Measurements from ENCODE around the gene STXBP5L.

The STXBP5L gene

DNA sequence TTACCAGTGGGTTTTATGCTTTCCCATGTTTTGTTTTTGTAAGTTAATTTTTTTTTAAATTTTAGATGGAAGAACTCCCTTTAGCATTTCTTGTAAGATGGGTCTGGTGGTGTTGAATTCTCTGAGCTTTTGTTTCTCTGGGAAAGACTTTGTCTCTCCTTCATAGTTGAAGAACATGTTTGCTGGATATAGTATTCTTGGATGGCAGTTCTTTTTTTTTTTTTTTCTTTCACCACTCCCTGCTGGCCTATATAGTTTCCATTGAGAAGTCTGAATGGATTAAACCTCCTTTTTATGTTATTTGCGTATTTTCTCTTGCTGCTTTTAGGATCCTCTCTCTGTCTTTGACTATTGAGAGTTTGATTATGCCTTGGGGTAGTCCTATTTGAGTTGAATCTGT lies 18.1 kb downstream of the STXBP5L start:
- DNase-seq (ENCODE audit: low spot score) = no peak
- ChIA-PET POLR2A (ENCODE audit: low non-redundant PET) (no interaction called here), CTCF (no interaction called here)
- TF ChIP-seq, protein P1, sequence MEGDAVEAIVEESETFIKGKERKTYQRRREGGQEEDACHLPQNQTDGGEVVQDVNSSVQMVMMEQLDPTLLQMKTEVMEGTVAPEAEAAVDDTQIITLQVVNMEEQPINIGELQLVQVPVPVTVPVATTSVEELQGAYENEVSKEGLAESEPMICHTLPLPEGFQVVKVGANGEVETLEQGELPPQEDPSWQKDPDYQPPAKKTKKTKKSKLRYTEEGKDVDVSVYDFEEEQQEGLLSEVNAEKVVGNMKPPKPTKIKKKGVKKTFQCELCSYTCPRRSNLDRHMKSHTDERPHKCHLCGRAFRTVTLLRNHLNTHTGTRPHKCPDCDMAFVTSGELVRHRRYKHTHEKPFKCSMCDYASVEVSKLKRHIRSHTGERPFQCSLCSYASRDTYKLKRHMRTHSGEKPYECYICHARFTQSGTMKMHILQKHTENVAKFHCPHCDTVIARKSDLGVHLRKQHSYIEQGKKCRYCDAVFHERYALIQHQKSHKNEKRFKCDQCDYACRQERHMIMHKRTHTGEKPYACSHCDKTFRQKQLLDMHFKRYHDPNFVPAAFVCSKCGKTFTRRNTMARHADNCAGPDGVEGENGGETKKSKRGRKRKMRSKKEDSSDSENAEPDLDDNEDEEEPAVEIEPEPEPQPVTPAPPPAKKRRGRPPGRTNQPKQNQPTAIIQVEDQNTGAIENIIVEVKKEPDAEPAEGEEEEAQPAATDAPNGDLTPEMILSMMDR (conservative IDR thresholded peaks at IDR 0.05; ENCODE audit: low read depth) = no peak
- no peak overlapping the region for H3K27ac ChIP-seq

DNA sequence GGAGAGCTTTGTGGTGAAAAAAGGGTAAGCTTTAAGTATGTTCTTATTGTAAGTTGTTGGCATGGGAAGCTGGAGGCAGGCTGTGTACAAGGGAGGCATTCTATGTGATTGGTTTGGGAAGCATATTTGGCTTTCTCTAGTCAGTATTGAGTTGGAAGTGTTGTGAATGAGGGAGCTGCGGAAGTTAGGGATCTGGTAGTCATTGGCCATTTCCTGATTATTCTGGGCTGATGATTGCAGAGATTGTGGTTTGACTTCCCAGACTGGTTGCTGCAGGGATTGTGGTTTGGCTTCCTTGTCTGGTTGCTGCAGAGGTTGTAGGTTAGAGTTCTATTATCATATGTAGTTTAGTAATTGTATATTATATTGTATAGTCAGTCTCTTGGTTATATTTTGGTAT lies 21.0 kb downstream of the STXBP5L start:
- ChIA-PET POLR2A (ENCODE audit: low non-redundant PET) (no interaction called here), CTCF (no interaction called here)
- H3K27ac ChIP-seq = no peak overlapping the region
- DNase-seq (ENCODE audit: low spot score) = no peak
- TF ChIP-seq, protein P1 (conservative IDR thresholded peaks at IDR 0.05; ENCODE audit: low read depth) = no peak

DNA sequence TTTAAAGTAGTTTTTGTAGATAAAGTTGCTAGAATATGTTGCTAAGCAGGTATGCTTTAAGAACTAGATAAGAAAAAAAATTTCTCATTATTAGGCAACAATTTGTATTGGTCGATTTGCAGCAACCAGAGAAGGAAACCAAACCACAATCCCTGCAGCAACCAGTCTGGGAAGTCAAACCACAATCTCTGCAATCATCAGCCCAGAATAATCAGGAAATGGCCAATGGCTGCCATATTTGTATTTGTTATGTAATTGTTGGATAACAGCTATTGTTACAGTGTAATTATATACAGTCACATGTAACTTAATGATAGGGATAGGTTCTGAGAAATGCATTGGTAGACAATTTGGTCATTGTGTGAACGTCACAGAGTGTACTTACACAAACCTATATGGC lies 23.6 kb downstream of the STXBP5L start:
- TF ChIP-seq, protein P1 (conservative IDR thresholded peaks at IDR 0.05; ENCODE audit: low read depth) = no peak
- no peak overlapping the region for H3K27ac ChIP-seq
- ChIA-PET POLR2A (ENCODE audit: low non-redundant PET) (no interaction called here), CTCF (interaction anchor here (0.7 kb wide), 1 partner anchor 345 kb away, joined by 6 read pairs; no protein-coding TSS in a partner anchor)
- no peak for DNase-seq (ENCODE audit: low spot score)

GRCh38 chr3:120956143-120956542 lies 48.1 kb downstream of the STXBP5L start:
- ChIA-PET POLR2A (ENCODE audit: low non-redundant PET) (no interaction called here), CTCF (no interaction called here)
- no peak for DNase-seq (ENCODE audit: low spot score)
- no peak overlapping the region for H3K27ac ChIP-seq
- TF ChIP-seq, protein P1 (conservative IDR thresholded peaks at IDR 0.05; ENCODE audit: low read depth) = no peak

DNA sequence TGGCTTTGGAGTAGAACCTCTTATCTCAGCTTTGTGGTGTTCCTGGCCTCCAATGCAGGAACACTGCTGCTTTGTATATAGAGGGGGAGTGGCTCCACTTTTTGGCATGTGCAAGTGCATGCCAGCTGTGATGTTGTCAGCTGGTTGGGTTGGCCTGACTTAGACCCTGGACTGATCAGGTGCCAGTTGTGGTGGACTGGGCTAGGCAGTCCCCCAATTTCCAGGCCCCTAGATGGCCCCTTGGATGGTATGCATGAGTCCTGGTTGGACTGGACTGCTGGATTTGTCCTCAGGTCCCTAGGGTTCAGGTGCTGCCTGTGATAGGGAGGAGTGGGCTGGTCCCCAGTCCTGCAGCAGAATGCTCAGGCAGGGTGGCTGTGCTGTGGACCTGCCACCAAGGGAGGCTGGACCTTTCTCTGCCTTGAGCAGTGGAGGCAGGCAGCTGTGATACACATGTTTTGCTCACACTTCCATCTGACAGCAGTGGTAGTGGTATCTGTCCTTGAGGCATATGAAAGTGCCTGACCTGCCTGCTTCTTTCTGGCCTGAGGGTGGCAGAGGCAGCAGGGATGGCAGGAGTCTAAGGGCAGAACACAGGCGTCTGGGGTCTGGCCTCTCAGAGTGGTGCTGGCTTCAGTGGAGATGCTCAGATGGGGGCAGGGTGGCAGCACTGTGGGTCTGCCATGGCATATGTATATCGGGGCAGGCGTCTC lies 74.8 kb downstream of the STXBP5L start:
- CTCF ChIA-PET = no interaction called here
- POLR2A ChIA-PET (ENCODE audit: low non-redundant PET) = no interaction called here
- TF ChIP-seq, protein P1 (conservative IDR thresholded peaks at IDR 0.05; ENCODE audit: low read depth) = no peak
- DNase-seq (ENCODE audit: low spot score) = no peak
- H3K27ac ChIP-seq = no peak overlapping the region

DNA sequence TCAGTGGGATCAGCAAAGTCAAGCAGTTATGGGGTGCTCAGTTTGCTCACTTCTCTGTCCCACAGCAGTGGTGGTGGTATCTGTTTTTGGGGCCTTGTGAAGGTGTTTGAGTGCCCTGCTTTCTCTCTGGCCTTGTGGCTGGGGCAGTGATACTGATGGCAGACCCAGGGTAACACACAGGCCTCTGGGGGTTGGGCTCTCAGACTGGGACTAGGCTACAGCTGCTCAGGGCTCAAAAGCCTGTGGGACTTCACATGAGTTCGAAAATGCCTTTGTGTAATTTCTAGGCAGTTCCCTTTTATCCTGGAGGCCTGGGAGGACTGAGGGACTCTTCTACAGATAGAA lies 75.3 kb downstream of the STXBP5L start:
- DNase-seq (ENCODE audit: low spot score) = no peak
- ChIA-PET CTCF (no interaction called here), POLR2A (ENCODE audit: low non-redundant PET) (no interaction called here)
- no peak overlapping the region for H3K27ac ChIP-seq
- TF ChIP-seq, protein P1 (conservative IDR thresholded peaks at IDR 0.05; ENCODE audit: low read depth) = no peak
